ENCODE data around the gene APIP.

APIP gene

GRCh38 chr11:34836958-34837856 is 79.0 kb downstream of the APIP start:
- no peak for DNase-seq

GRCh38 chr11:34833602-34834001 is 82.6 kb downstream of the APIP start:
- DNase-seq = no peak

All from activated T-cell treated with anti-CD3 and anti-CD28 coated beads, Interleukin-2, amount 50 U/mL, for 1 hour (primary cell).